GM18873 (cell line): ENCODE measurements around the gene LHFPL6.
"Not testable (repeated sequence)": the region's sequence is repeated elsewhere in the genome, so short reads cannot be mapped to it uniquely, and the experiment has no call there.

ENCODE experiments used
- ATAC-seq: cut with Tn5 transposase; IDR thresholded peaks from one replicate; pipeline ENCODE4 v1.9.1; 2021; ENCODE audit warnings: mild to moderate bottlenecking, moderate library complexity, moderate number of reproducible peaks; ENCODE audit not compliant: unreplicated experiment, low FRiP score

The LHFPL6 gene

DNA sequence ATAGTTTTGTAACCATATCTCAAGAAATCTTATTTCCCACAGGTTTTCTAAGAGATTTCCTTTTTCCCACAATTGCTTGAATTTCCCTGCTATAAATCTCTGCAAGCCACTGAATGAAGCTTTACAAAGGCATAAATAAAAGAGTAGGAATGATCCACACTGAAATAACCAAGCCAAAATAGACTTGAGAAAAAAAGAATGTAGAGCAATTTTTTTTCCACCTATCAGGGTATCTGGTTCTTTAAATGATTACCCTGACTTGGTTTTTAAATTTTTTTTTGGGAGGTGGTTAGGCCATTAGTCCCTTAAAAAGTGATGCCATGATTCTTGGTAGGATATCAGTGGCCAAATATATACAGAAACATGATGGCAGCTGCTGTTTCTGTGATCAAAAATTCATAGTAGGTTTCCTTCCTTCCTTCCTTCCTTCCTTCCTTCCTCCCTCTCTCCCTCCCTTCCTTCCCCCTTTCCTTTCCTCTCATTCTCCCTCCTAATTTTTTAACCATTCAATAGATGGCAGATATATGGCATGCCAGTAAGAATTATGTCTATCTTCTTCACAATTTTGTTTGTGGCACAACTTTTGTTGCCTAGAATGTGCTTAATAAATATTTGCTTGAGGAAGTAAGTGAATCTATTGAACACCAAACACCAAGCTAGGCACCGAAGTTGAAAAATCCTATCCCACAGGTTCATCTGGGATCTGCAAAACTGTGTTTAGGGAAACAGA is 233.7 kb downstream of the LHFPL6 start:
- no peak for ATAC-seq

DNA sequence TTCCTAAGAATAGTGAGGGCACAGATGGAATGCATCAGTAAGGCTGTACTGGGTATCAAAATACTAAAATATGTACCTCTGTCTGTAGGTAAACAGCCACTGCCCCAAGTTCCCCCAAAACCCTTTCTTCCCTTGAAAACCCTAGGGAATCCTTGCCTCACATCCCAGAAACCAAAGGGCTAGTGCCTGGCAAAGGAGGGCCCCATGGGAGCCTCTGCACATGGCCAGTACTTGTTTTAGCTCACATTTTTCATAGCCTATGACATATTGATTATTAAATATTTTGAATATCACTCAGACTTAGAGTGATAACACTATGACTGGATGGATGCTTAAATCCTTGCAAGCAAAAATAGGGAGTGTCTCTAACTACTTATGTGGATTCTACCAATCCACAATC is 237.1 kb downstream of the LHFPL6 start:
- no peak for ATAC-seq

DNA sequence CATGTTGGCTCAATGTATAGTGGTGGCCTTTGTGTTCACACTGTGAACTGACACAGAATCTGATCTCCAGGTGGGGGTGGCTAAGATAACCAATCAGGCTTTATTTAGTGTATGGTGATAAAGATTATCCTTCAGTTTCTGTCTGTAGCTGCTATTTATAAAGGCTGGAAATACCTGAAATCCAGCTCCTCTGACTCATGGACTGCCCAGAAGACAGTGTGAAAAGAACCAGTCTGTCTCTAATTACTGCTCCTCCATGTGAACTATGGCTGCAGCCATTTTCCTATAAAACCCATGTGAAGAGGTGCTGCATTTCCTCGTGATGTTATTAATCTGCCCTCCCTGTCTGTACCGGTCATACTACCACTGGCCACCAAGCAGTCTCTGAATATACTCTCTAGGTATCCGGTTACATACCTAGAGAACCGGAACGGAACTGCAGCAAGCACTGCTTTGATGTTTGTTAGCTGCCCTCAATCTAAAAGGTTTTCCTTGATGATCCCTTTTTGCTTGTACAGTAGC is 238.0 kb downstream of the LHFPL6 start:
- no peak for ATAC-seq

DNA sequence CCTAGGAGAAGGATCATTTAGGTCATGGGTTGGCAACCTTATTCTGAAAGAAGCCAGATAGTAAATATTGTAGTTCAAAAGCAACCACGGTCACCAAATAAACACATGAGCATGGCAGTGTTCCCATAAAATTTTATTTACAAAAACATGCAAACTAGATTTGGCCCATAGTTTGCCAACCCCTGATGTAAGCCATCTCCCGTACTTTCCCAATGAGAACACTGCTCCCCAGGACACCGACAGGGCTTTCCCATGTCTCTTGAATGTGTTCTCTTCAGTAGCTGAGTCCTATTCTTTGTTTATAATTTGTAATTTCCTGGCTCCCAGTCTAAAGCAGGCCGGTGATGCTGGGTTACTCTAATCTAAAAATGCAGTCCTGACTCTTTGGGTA is 239.6 kb downstream of the LHFPL6 start:
- ATAC-seq = no peak

DNA sequence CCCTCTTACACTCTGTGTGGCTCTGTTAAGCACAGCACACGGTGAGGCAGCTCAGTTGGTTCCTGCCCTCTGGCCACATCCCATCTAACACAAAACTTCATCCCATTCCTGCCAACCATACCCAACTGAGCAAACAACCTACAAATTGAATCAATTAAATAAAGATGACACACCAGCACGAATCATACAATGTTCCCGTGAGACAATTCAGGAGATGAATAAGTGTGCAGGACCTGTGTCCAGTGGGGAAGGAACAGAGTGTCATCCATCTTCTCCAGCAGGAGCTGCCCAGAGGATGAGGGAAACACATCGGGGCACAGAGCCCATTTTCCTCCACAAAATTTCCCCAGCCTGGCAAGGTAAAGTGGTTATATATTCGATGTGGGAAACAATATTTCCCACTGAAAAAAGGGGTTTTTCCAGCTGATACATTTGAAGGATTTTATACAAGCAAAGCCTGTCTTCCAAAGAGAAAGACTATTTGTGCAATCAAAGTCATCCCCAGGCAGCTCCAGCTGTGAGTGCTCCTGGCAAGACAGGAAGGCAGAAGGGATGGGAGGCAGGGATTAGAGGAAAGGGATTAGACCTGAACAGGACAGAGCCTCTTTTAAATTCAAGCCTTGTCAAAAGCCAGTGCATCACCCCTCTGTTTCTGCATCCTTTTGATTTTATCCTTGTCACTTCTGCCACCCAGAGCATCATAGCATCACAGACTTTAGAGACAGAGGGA is 240.2 kb downstream of the LHFPL6 start:
- no peak for ATAC-seq

GRCh38 chr13:39353988-39354387 is 249.0 kb downstream of the LHFPL6 start:
- no peak for ATAC-seq

GRCh38 chr13:39350461-39350881 is 252.5 kb downstream of the LHFPL6 start:
- ATAC-seq = no peak

GRCh38 chr13:39349391-39349960 is 253.5 kb downstream of the LHFPL6 start:
- no peak for ATAC-seq

GRCh38 chr13:39347926-39348901 is 254.8 kb downstream of the LHFPL6 start:
- ATAC-seq = no peak

DNA sequence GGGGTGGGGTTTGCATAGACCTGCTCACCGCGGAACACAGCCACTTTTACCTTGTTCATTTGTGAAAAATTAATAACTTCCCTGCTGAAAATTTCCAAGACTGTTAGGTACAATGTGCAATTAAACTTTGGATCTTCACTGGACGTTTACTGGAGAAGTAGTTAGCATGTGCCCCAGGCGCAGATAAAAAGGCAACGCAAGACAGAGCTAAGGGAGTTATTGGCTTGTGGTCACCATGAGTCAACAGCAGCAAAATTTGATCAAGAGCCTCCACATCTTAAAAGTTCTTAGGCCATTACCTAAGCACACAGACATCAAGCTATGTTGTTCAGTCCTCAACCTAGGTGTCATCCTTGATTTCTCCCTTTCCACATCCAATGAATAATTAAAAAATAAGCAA is 257.0 kb downstream of the LHFPL6 start:
- ATAC-seq = no peak

DNA sequence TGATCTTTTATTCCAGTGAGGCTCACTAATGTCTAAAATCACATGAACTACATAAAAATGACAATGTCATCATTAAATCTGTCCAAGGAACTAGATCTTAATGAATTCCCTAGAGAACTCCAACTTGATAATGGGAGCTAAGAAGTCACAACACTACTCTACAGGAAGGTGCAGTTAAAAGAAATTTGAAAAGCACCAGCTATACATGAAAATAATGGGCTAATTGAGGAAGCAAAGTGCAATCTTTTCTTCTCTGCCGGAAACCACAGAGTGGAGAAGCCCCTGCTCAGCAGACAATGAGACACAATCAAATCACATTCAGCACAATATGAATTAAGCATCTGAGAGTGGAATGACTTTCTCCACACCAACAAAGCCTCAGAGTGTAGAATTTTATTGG is 261.7 kb downstream of the LHFPL6 start:
- ATAC-seq = no peak

DNA sequence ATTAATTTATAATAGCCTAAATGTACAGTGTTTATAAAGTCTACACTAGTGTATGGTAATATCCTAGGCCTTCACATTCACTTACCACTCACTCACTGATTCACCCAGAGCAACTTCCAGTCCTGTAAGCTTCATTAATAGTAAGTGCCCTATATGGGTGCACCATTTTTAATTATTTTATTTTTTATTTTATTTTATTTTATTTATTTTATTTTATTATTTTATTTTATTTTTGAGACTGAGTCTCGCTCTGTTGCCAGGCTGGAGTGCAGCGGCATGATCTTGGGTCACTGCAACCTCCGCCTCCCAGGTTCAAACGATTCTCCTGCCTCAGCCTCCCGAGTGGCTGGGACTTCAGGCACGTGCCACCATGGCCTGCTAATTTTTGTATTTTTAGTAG is 264.9 kb downstream of the LHFPL6 start:
- ATAC-seq = not testable (repeated sequence)

DNA sequence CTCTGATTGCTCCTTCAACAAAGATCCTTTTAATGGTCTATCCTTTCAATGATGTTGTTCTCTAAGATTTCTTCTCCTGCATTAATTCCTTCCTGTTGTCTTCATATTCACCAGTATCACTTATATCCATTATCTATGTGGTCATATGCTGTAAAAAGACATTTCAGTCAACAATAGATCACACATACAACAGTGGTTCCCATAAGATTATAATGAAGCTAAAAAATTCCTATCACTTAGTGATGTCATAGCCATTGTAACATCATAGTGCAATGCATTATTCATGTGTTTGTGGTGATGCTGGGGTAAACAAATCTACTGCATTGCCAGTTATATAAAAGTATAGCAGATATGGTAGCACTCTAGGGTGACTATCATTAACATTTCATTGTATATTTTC is 266.1 kb downstream of the LHFPL6 start:
- no peak for ATAC-seq

GRCh38 chr13:39336207-39336606 is 266.8 kb downstream of the LHFPL6 start:
- ATAC-seq = no peak

- ATAC-seq = no peak
Observed at GRCh38 chr13:39335721-39336120, 267.3 kb downstream of the LHFPL6 start.

- no peak for ATAC-seq
Observed at GRCh38 chr13:39330504-39330903, 272.5 kb downstream of the LHFPL6 start.

GRCh38 chr13:39329182-39329639 is 273.8 kb downstream of the LHFPL6 start:
- no peak for ATAC-seq

GRCh38 chr13:39327172-39327479 is 275.9 kb downstream of the LHFPL6 start:
- ATAC-seq = no peak

DNA sequence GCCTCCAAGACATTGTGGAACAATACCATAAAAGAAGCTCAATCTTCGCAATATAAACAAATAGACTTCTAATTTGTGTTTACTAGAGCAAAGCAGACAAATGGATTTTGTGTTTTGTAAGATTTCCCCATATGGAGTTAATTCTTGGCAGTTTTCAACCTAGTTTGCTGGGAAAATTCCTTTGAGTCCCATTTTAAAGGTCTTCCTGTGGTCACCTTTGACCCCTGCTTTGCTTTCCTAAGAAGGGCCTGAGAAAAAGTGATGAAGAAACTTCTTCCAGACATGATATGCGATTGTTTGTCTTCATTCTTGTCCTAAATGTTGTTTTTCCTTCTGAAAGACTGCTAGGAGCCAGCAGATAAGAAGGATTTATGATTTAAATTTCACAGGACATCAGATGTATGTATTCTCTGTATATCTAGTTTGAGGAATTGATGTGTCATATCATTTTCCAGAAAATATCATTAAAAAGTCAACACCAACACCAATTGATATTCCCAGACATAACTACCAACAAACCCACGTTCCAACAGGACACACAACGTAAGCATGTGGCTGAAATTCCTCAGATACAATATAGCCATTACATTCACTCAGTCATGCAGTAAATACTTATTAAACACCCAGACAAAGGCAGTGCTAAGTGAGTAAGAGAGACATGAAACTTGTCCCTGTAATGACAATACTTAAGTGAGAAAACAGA is 276.4 kb downstream of the LHFPL6 start:
- no peak for ATAC-seq

DNA sequence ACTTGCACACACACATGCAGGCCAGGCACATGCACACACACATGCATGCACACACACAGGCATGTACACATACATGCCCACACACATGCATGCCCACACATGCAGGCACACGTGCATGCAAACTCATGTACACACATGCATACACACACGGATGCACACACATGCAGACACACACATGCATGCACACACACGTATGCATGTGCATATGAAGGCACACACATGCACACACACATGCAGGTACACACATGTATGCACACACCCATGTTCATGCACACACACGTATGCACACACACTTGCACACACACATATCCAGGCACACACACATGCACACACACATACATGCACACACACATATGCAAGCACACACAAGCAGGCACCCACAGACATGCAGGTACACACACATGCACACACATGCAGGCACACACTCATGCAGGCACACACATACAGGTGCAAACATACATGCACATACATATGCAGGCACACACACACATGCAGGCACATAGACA is 278.1 kb downstream of the LHFPL6 start:
- ATAC-seq = no peak
